GM21717 (cell line): ENCODE data around the gene CA5B.
"Not testable (repeated sequence)": the region's sequence is repeated elsewhere in the genome, so short reads cannot be mapped to it uniquely, and the experiment has no call there.

Experiments
- ATAC-seq: cut with Tn5 transposase; IDR thresholded peaks from one replicate; pipeline ENCODE4 v1.9.1; 2021; ENCODE audit warnings: mild to moderate bottlenecking, moderate library complexity; ENCODE audit not compliant: unreplicated experiment

CA5B gene

DNA sequence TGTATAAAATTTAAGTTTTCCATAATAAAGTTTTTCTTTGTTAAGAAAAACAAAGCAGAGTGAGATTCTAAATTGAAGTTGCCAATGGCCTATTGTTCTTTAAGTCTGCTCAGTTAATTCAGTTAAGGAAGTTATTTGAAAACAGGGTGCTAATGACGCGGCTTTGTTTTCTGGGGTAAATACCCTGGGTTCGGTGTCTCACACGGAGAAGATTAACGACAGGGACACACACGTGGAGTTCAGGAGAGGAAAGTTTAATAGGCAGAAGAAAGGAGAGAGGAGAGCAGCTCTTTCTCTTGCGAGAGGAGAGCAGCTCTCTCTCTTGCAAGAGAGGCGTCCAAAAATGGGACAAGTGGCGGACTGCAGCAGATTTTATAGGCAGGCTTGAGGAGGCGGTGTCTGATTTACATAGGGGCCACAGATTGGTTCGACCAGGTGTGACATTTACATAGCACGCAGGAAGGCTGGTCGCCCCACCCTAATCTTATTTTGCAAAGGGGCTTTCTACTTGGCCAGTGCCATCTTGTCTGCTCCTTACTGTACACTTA, 9.6 kb downstream of the CA5B start:
- no peak for ATAC-seq

GRCh38 chrX:15748841-15749240, 10.8 kb downstream of the CA5B start:
- no peak for ATAC-seq

DNA sequence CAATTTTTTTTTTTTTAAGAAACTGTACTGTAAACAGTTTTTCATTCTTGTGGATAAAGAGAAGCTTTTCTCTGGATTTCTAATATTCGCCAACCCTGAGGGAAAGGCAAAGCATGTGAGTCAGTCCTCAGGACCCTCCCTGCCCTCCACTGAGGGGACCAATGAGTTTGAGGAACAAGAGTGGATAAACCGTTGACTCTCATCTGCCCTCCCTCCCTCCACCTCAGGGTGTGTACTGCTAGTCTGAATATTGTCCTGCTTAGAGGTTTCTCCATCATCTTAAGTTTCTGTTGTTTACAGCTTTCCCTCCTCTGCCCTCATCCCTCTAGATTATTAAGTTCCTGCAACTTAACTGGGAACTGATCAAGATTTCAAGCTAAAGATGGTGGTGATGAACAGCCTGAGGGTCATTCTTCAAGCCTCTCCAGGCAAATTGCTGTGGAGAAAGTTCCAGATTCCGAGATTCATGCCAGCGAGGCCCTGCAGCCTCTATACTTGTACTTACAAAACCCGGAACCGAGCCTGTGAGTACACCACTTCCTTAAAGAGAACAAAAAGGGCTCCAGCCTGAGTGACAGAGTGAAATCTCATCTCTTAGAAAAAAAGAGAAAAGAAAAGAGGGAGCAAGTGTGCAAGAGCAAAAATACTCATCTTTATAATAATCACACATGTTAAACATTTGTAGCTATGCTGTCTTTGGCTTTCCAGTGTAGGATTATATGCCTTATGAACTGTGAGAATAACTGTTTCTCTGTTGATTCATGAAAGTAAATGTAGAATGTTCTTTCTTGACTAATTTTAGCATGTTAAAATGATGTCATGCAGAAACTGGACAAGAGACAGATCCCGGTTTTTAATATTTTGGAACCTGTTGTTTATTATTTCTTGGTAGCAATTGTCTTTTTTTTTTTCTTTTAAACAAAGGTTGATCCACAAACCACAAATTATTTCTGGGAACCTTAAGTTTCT, 11.9 kb downstream of the CA5B start:
- ATAC-seq, result peak; percentile 93

DNA sequence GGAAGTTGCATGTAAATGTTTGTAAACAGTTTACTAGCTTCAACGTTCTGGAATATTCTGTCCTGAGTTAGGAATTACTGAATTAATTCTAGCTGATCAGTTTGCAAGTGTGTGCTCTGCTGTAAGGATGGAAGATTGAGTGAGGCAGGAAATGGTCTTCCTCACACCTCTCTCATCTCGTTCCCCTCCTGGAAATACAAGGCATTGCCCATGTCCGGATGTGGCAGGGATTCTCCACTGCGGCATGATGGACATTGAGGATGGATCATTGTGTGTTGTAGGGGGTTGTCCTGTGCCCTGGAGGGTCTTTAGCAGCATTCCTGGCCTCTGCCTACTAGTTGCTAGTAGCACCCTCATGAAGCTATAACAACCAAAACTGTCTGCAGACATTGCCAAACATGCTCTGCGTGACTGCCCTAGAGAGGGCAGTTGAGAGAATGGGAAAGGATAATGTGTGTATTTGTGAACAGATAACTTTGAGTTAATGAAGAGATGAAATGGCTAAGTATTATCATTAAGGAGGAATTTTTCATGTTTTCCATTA, 12.6 kb downstream of the CA5B start:
- ATAC-seq, result no peak

GRCh38 chrX:15751155-15751819, 13.2 kb downstream of the CA5B start:
- ATAC-seq, result no peak

GRCh38 chrX:15755091-15755490, 17.0 kb downstream of the CA5B start:
- ATAC-seq, result no peak

DNA sequence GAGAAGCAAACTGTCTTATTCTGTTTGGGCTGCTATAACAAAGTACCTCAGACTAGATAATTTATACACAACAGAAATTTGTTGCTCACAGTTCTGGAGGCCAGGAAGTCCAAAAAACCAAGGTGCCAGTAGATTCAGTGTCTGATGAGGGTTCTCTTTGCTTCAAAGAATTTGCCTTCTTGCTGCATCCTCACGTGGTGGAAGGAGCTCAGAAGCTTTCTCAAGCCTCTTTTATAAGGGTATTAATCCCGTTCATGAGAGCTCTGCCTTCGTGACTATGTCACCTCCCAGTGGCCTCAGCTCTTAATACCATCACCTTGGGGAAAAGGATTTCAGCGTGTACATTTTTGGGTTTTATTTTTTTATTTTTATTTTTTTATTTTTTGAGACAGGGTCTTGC, 20.1 kb downstream of the CA5B start:
- ATAC-seq, result no peak

- ATAC-seq, result not testable (repeated sequence)
Measured at GRCh38 chrX:15759886-15760285, 21.8 kb downstream of the CA5B start.

DNA sequence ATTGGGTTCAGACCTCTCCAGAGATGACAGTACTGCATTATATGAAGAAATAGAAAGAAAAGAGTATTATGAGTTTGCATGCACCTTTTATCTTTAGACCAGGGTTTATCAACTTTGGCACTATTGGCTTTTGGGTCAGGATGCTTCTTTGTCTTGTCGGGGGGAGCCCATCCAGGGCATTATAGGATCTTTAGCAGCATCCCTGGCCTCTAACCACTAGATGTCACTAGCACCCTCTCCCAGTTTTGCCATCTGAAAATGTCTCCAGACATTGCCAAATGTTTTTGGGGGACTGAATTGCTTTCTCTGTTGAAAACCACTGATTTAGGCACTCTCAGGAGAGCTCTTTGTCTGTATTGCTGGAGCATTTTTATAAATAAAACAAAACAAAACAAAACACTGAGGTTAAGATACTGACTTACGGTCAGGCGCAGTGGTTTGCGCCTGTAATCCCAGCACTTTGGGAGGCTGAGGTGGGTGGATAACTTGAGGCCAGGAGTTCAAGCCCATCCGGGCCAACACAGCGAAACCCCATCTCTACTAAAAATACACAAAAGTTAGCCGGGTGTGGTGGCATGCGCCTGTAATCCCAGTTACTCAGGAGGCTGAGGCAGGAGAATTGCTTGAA, 23.6 kb downstream of the CA5B start:
- ATAC-seq, result peak; percentile 73

- ATAC-seq, result no peak
Measured at GRCh38 chrX:15769300-15769954, 31.4 kb downstream of the CA5B start.

DNA sequence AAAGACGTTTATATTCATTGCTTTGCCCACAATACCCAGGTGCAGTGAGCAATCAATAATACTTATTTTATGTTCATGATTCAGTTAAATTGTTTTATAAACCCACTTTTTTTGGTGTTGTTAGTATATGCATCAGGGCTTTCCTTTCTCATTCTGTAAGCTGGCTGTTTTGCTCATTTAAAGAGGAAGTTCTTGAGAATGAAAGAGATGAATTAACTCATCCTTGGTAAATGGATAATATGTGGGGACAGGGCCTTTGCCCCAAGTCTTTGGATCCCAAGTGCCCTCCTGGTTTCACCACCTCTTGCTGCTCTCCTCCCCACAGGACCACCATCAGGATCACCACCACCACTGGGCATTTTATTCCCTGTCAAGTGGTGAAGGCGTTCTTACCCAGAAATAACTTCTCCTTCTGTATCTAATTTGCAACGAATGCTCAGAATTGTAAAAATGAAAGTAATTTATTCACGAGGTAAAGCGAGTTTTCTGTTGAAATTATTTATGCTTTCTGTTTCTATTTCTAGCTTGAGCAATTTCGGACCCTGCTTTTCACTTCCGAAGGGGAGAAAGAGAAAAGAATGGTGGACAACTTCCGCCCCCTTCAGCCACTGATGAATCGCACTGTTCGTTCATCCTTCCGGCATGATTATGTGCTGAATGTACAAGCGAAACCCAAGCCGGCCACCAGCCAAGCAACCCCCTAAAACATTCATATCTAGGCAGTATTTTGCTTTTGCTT, 44.1 kb downstream of the CA5B start:
- ATAC-seq, result peak; percentile 88

DNA sequence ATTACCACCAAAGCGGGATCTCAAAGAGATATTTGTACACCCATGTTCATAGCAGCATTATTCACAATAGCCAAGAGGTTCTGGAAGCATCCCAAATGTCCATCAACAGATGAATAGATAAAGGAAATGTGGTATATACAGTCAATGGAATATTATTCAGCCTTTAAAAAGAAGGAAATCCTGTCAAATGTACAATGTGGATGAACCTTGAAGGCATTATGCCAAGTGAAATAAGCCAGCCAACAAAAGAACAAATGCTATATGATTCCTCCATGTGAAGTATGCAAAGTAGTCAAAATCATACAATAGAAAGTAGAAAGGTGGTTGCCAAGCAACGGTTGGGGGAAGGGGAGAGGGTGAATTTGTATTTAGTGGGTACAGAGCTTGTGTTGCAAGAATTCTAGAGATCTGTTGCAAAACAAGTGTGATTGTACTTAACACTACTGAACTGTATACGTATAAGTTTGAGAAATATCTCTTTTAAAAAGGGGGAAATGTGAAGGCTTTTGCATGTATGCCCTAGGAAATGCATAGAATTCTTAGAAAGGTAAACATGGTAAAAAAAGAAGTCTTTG, 47.2 kb downstream of the CA5B start:
- ATAC-seq, result no peak

- ATAC-seq, result no peak
Measured at GRCh38 chrX:15786915-15787314, 48.8 kb downstream of the CA5B start.

- peak; percentile 96 for ATAC-seq
Measured at GRCh38 chrX:15789979-15790768, 52.1 kb downstream of the CA5B start, which contains the start of gene ZRSR2. TSS of gene ZRSR2 (plus strand) at chrX:15790484. CDS start at chrX:15790496, 12 bp downstream.

- ATAC-seq, result peak; percentile 21
Measured at GRCh38 chrX:15790769-15791290, 52.8 kb downstream of the CA5B start.

DNA sequence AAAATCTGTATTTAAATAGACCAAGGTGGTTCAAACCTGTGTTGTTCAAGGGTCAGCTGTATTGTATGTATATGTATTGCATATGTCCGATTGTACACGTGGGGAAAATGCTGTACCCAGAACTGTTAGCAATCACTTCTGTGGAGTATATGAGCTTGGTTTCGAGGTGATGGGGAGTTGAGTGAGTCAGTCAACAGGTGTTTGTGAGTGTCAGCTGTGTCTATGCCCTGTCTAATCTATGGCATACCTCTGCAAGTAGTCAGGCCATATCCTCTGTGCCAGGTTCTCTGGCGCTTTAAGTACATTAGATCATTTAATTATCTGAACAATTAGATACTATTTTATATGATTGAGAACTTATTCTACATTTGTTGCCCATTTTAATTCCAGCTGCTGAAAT, 59.6 kb downstream of the CA5B start:
- ATAC-seq, result no peak

GRCh38 chrX:15804563-15804962, 66.5 kb downstream of the CA5B start:
- no peak for ATAC-seq

GRCh38 chrX:15808254-15808653, 70.2 kb downstream of the CA5B start:
- ATAC-seq, result no peak
